Left ventricle myocardium inferior (tissue), 1 donor: Measurements from ENCODE around the gene PFKFB4. TPM values are rescaled to one million over a fixed set of nuclear protein-coding genes. Genes with fewer than 3 reads are reported as not detected.
A peak's percentile ranks its signal among the peaks of the same experiment; 100 is the strongest.

Source experiments
- DNase-seq: peaks from one replicate; pipeline ENCODE4 v3.0.0-alpha.2; 2020
- H3K27ac ChIP-seq: fragments of 200-600 bp; replicated peaks from 2 replicates; pipeline ENCODE4 v1.8.0; 2021
- H3K27me3 ChIP-seq: fragments of 200-600 bp; 2 replicates; pipeline ENCODE4 v1.8.0; 2021; ENCODE audit warnings: low read depth
- H3K36me3 ChIP-seq: fragments of 200-600 bp; 2 replicates; pipeline ENCODE4 v1.8.0; 2021
- H3K4me1 ChIP-seq: fragments of 200-600 bp; 2 replicates; pipeline ENCODE4 v1.8.0; 2021
- H3K4me3 ChIP-seq: fragments of 200-600 bp; 2 replicates; pipeline ENCODE4 v1.8.0; 2021; ENCODE audit warnings: mild to moderate bottlenecking, moderate library complexity
- H3K9me3 ChIP-seq: fragments of 200-600 bp; replicated peaks from 2 replicates; pipeline ENCODE4 v1.8.0; 2021
- CTCF ChIP-seq: fragments of 200-600 bp; IDR thresholded peaks from 2 replicates; pipeline ENCODE4 v1.8.0; 2021; ENCODE audit warnings: antibody characterized with exemption, mild to moderate bottlenecking, borderline replicate concordance
- intact Hi-C: fragments of 100-400 bp; cut with micrococcal nuclease; formaldehyde crosslinking; loops from one replicate; pipeline ENCODE4 v1.11.0; 2022
- total RNA-seq: library from RNA; stranded (reverse); fragmentation: NEBNext Ultra II Directional; extraction: Animal tissue kit (Norgen Biotek cat#: 25700); gene quantifications from one replicate; pipeline ENCODE4 v1.2.1, GENCODE V29; 2021
- donor health status: DM: no; HTN: yes; CAD: no; lungs with severe emphysema.

The PFKFB4 gene
- total RNA-seq, 1 donor from 2014 or later, result 1.5 TPM

DNA sequence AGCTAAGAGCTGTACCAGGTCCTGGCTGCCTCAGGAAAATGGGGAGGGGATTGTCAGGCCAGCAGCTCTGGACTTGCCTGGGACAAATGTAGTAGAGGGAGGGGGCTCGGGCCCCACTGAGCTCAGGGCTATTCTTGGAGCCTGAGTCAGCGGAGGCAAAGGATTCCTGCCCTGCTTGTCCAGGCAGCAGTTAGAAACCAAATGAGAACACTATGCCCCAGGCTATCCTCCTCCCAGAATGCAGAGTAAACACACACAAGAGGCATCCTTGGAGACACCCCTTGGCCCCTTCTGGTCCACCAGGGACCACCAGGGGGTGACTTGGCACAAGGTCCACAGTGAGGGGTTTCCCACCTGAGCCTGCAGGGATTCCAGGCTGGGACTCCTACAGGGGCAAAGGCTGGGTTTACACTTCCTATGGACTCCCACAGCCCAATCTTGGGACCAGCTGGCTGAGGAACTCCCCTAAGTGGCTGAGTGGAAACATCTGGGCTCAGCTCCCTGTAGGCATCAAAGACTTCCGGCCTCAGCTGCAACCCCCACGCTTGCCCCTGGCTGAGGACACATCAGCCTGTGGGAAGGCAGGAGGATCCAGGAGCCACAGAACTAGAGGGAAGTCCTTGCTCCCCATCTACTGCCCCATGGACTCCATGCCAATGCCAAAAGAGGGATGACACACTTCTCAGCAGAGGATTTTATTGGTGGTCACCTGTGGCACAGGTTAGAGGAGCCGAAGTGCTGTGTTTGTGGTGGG is 41.9 kb upstream of the PFKFB4 start:
- intact Hi-C loops, result no loop called here
- TF ChIP-seq CTCF, result no peak
- Histone ChIP-seq H3K36me3 (peaks cover 47% of the 10 kb centered on the region), H3K4me1 (peaks cover 93% of the 10 kb centered on the region), H3K9me3 (no peaks in the 10 kb centered on the region), H3K4me3 (peak overlapping the region; percentile 40), H3K27me3 (peaks cover 10% of the 10 kb centered on the region), H3K27ac (peak overlapping the region; percentile 95)
- DNase-seq, result peak; percentile 70

DNA sequence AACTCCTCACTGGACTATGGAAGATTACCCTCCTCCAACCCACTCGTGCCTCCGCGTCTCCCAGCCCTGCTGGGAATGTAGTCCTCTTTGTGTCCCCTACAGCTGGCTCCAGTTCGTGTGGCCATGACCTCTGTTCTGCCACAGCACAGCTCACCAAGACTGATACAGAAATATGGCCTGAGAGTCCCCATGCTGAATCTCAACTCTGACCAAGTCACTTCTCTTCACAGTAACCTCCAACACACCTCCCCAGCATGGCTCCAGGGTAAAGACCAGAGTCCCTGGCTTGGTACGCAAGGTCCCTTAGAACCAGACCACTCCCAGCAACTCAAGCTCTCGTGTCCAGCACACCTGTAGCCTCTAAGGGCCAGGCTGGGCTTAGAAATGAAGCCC is 40.8 kb upstream of the PFKFB4 start:
- Histone ChIP-seq H3K4me3 (peak overlapping the region; percentile 2), H3K4me1 (peaks cover 82% of the 10 kb centered on the region), H3K27ac (peak overlapping the region; percentile 95), H3K36me3 (peaks cover 36% of the 10 kb centered on the region), H3K27me3 (peaks cover 10% of the 10 kb centered on the region), H3K9me3 (no peaks in the 10 kb centered on the region)
- no peak for TF ChIP-seq CTCF
- no peak for DNase-seq
- intact Hi-C loops, result no loop called here

DNA sequence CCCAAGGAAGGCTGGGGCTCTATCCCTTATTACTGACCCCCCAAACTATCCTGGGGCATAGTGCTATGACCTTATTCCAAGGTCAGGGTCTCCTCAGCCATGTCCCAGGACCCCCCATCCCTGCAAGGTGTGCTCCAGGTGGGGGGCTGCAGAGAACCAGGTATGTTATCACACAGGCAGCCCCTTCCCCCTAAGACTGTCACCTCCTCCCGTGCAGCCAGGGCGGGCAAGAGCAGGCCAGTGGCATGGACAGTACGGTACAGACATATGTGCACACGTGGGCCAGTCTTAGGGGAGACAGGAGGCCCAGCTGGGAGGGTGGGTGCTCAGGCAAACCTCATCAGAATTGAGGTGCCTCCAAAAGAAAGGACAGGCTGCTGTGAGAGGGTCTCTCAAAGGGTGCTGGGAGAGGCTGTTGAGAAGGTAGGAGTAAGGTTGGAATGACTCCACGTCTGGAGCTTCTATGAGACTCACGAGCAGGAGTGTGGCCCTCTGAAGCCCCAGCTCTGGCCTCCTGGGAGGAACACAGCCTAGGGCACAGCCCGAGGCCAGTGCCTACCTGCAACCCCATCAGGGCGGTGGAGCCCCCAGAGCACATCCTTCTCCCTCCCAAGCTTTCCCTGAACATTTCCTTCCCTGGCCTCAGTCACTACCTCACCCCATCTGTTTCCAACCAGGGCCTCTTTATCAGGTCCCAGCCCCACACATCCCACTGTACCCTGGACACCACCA is 40.2 kb upstream of the PFKFB4 start:
- Histone ChIP-seq H3K27me3 (peaks cover 10% of the 10 kb centered on the region), H3K27ac (peak overlapping the region; percentile 95), H3K36me3 (peaks cover 34% of the 10 kb centered on the region), H3K4me3 (no peak overlapping the region), H3K9me3 (no peaks in the 10 kb centered on the region), H3K4me1 (peaks cover 76% of the 10 kb centered on the region)
- TF ChIP-seq CTCF, result no peak
- no peak for DNase-seq
- intact Hi-C loops, result no loop called here

- DNase-seq, result no peak
- intact Hi-C loops, result no loop called here
Measured at GRCh38 chr3:48596157-48596556, 39.6 kb upstream of the PFKFB4 start.

GRCh38 chr3:48595526-48596121 is 39.0 kb upstream of the PFKFB4 start:
- intact Hi-C loops, result no loop called here
- no peaks in the 10 kb centered on the region for H3K9me3 ChIP-seq
- TF ChIP-seq CTCF, result no peak
- no peak for DNase-seq
- H3K27ac ChIP-seq, result peak overlapping the region; percentile 95
- H3K27me3 ChIP-seq, result peaks cover 10% of the 10 kb centered on the region
- H3K4me3 ChIP-seq, result peak overlapping the region; percentile 55
- H3K4me1 ChIP-seq, result peaks cover 64% of the 10 kb centered on the region
- H3K36me3 ChIP-seq, result peaks cover 27% of the 10 kb centered on the region

More at GRCh38 chr3:48596157-48596556, 39.6 kb upstream of the PFKFB4 start:
- H3K27ac ChIP-seq, result peak overlapping the region; percentile 95
- H3K36me3 ChIP-seq, result peaks cover 32% of the 10 kb centered on the region
- peaks cover 70% of the 10 kb centered on the region for H3K4me1 ChIP-seq
- peaks cover 10% of the 10 kb centered on the region for H3K27me3 ChIP-seq
- TF ChIP-seq CTCF, result no peak
- H3K9me3 ChIP-seq, result no peaks in the 10 kb centered on the region
- H3K4me3 ChIP-seq, result no peak overlapping the region
